Measurements from ENCODE around the gene FSCN2.

The FSCN2 gene

DNA sequence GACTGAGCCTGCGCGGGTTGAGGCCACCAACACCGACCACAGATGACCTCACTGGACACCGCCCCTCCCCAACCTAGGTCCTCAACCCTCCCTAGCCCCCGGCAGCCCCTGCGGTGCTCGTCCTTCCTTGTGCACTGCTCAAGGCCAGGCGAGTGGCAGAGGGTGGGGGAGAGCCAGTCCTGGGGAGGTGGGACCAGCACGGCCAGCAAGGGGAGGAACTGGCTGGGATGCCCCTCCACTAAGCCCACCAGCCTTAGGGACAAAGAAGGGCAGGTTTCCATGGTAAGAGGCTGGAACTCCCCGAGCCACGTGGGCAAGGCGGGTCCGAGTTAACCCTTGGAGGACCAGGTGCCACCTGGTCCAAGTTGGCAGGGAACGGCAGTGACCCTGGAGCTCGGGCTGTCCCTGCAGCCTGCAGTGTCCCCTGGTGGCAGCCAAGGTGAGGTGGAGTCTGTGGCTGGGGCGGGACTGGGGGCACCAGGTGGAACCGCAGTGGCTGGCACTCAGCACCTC lies 9.2 kb downstream of the FSCN2 start:
- in situ Hi-C loops (cut with MboI; ENCODE audit: low sequenced_read_pairs), result no loop called here

- in situ Hi-C loops (cut with MboI; ENCODE audit: low sequenced_read_pairs), result no loop called here
Measured at GRCh38 chr17:81537856-81538555, 9.8 kb downstream of the FSCN2 start.

GRCh38 chr17:81538651-81539570 lies 10.7 kb downstream of the FSCN2 start:
- in situ Hi-C loops (cut with MboI; ENCODE audit: low sequenced_read_pairs), result no loop called here

- in situ Hi-C loops (cut with MboI; ENCODE audit: low sequenced_read_pairs), result no loop called here
Measured at GRCh38 chr17:81539571-81539900, 11.4 kb downstream of the FSCN2 start.

- in situ Hi-C loops (cut with MboI; ENCODE audit: low sequenced_read_pairs), result no loop called here
Measured at GRCh38 chr17:81539961-81540675, 11.9 kb downstream of the FSCN2 start.

GRCh38 chr17:81540676-81541027 lies 12.5 kb downstream of the FSCN2 start:
- in situ Hi-C loops (cut with MboI; ENCODE audit: low sequenced_read_pairs), result no loop called here

DNA sequence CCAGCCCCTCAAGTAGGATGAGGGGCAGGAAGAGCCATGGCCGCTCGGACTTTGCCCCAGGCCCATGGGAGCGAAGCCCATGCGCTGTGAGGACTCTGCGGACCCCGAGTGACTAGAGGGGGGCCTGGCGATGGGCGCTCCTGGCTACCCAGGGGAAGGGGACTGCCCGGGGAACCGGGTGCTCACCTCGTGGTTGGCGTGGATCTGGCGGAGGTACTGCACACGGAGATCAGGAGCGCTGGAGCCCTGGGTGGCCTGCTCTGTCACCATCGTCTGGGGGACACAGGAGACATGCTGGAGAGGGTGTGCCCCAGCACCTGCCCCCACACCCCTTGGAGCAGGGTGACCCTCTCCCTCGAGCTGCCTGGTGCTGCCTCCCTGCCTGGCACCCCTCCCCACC lies 12.9 kb downstream of the FSCN2 start:
- in situ Hi-C loops (cut with MboI; ENCODE audit: low sequenced_read_pairs), result no loop called here

DNA sequence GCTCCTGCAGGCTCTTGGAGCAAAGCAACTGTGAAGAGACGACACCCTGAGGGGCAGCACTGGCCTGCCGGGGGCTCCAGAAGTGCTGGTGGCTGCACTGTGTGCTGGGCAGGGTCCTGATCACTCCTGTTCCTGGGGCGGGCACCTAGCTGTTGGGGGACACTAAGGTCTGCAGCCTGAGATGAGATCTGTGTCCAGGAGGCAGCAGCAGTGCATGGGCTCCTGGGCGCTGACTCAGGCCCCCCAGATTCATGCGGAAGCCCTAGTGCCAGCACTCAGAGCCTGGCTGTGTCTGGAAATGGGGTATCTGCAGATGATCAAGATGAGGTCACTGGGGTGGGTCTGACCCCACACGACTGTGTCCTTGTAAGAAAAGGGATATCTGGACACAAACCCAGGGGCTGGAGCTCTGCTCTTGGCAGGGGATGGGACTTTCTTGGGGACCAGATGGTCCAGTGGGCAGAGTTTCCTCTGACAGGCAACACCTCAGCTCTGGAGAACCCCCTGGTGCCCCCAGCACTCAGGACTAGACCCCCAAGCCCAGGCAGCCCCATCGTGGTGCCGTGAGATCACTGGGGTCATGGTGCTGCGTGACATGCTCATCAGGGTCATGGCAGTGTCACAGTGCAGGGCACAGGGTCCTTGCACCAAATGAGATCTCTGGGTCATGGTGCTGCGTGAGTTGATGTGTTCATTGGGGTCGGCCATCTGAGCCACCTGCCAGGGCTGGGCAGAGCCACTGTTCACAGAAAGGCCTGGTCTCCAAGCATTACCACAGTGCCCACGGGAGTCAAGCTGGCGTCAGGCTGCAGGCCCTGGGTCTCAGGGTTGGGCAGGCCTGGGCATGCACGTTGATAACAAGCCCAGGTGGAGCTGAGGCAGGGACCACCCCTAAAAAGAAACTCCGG lies 14.5 kb downstream of the FSCN2 start:
- in situ Hi-C loops (cut with MboI; ENCODE audit: low sequenced_read_pairs), result no loop called here

- in situ Hi-C loops (cut with MboI; ENCODE audit: low sequenced_read_pairs), result no loop called here
Measured at GRCh38 chr17:81543339-81543675, 15.1 kb downstream of the FSCN2 start.

DNA sequence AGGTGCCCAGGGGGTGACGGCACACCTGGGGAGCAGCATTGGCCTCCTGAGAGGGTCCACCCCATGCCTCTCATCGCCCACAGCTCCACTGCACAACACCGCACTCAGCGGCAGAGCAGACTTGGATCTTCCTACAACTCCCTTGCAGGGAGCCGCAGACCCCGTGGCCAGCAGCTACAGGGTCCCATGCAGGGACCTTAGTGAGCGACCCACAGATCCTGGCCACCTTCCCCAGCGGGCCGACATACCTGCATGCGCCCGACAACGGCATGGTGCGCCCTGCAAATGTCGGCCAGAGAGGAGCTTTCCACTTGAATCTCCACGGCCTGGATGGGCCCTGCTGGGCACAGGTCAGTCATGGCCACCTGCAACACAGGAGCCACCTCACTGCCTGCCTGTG lies 15.6 kb downstream of the FSCN2 start:
- in situ Hi-C loops (cut with MboI; ENCODE audit: low sequenced_read_pairs), result no loop called here

DNA sequence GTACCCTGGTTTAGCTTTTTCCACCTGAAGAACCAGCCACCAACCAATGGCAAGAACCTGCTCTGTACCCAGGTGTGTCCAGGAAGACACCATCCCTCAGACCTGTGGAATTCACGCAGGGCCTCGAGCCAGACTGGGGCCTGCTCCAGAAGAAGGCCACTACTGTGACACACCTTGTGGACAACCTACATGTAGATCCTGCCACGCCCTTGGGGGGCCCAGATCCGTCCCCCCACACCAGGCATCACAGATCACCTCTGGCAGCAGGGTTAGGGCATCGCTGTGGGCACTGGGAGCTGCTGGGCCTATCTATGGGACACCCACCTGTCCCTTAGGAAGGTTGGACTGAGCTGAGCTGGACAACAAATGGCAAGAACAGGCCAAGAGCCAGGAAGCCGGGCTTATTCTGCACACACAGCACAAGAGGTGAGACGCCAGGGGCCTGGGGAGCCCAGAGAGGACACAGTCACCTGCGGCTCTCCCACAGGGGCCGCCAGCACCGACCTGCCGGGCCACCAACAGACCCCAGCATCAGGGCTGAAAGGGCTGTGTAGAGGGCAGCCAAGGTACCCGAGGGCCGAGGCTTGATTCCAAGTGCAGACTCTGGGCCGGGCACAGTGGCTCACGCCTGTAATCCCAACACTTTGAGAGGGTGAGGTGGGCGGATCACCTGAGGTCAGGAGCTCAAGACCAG lies 16.3 kb downstream of the FSCN2 start:
- in situ Hi-C loops (cut with MboI; ENCODE audit: low sequenced_read_pairs), result no loop called here

DNA sequence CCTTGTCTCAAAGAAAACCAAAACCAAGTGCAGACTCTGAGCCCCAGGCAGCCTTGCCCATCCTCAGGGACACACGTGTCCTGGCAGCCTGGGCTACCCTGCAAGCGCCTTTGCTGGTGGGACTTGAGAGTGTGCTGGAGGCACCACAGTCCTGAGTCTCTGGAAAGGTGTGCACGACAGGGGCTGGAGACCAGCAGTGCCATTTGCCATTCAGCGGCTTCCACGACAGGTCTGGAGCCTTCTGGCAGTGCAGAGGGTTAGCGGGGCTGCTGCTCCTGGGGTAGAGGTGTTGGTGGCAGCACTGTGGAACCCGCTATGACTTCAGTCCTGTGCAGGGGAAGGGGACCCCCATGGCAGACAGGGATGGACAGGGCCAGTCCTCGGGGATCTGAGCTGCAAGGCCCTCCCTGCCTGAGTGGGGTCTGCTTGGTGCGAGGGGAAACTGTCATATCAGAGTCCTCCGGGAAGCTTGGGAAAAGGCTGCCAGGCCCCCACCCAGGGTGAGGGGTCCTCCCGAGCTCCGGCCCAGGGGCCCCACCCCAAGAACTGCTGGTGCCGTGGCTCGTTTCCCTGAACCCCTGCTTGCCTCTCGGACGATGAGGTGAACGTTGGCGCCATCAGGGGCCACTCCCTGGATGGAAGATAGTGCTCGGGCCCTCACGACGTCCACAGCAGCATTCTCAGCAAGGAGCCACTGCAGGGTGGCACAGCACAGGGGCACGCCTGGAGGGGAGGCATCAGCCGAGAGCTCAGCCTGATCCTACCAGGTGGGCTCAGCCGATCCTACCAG lies 17.2 kb downstream of the FSCN2 start:
- in situ Hi-C loops (cut with MboI; ENCODE audit: low sequenced_read_pairs), result no loop called here

GRCh38 chr17:81546906-81547613 lies 18.9 kb downstream of the FSCN2 start:
- in situ Hi-C loops (cut with MboI; ENCODE audit: low sequenced_read_pairs), result no loop called here

- in situ Hi-C loops (cut with MboI; ENCODE audit: low sequenced_read_pairs), result no loop called here
Measured at GRCh38 chr17:81547614-81547982, 19.4 kb downstream of the FSCN2 start.

DNA sequence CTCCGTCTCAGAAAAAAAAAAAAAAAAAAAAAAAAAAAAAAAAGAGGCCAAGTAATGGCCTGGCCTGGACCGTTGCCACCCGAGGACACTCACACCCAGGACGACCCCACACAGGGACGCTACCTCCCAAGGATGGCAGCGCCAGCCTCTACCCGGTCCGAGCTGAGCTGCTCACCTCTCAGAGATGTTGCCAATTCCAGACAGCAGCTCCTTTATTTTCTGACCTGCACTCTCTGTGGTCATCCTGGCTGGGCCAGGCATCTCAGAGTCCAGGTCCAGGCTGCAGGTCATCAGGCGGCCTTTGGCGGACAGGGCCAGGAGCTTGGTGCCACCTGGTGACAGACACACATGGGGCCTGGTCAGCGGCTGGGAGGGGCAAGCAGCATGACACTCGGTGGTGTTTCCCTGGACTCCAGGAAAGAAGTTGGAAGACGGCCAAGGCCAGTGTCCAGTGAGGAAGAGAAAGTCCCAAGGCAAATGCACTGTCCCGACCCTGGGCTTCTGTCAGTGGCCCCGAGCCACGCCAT lies 20.9 kb downstream of the FSCN2 start:
- in situ Hi-C loops (cut with MboI; ENCODE audit: low sequenced_read_pairs), result no loop called here

- in situ Hi-C loops (cut with MboI; ENCODE audit: low sequenced_read_pairs), result no loop called here
Measured at GRCh38 chr17:81549826-81550225, 21.6 kb downstream of the FSCN2 start.

DNA sequence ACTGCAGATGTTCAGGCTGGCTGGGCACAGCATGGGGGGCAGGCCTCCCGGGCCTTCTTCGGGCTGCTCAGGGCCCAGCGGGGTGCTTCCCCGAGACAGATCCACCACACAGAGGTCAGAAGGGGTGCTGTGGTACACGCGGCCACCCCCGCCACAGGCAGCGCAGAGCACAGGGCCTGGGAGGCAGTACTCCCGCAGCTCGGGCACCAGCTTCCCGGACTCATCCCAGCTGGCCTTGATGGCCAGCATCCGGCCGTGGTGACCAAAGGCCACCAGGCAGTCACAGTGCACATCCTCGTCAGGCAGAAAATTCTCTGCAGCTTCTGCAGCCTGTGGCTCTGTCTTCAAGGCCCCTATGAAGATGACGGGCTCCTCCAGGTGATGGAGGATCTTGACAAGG lies 22.1 kb downstream of the FSCN2 start:
- in situ Hi-C loops (cut with MboI; ENCODE audit: low sequenced_read_pairs), result no loop called here

DNA sequence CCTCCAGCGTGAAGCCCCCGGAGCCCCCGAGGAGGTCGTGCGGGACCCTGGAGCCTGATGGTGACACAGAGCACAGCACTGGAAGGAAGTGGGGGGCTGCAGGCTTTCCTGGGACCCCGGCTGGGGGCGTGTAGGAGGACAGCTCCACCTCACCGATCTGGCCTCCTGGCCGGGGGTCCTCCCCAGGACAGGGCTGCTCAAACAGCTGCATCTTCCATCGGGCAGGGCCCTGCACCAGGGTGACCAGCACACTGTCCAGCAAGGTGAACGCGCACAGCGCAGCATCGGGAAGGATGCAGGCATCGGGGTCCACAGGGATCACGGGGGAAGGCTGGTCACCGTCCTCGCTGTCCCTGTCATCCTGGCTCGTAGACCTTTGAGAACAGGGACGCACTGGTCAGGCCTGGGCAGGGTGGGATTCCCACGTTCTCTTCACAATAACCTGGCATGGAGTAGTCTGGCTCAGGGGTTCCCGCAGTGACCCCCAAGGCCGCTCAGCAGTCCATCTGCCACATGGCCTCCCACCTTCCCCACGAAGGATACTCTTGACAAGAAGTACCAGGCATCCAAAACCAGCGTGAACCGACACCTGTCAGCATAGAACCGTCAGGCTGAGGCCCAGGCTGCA lies 22.8 kb downstream of the FSCN2 start:
- in situ Hi-C loops (cut with MboI; ENCODE audit: low sequenced_read_pairs), result no loop called here

Measured in HL-60/S4 treated with phorbol 12-myristate 13-acetate at 8.2 ng/mL for 4 days and 3 days (cell line).